Stimulated activated naive CD8-positive, alpha-beta T cell treated with anti-CD3 and anti-CD28 coated beads, Interleukin-15, Interleukin-2, amounts not matched to agents 100 U/mL and 50 U/mL, for 24 hours (primary cell): ENCODE results near the gene IRF2BP2.

Experiments
- ATAC-seq: fragments of 150-1000 bp; cut with Tn5 transposase; one replicate; pipeline ENCODE4 v1.10.0; 2021
- DNase-seq: peaks from one replicate; pipeline ENCODE4 v3.0.0; 2021

The IRF2BP2 gene

GRCh38 chr1:234555390-234556024 is 54.5 kb downstream of the IRF2BP2 start:
- ATAC-seq (no peak), DNase-seq (no peak)

GRCh38 chr1:234554698-234555311 is 55.2 kb downstream of the IRF2BP2 start:
- no peak for DNase-seq
- ATAC-seq: no peak
